ENCODE measurements around the gene GET4.

DNA sequence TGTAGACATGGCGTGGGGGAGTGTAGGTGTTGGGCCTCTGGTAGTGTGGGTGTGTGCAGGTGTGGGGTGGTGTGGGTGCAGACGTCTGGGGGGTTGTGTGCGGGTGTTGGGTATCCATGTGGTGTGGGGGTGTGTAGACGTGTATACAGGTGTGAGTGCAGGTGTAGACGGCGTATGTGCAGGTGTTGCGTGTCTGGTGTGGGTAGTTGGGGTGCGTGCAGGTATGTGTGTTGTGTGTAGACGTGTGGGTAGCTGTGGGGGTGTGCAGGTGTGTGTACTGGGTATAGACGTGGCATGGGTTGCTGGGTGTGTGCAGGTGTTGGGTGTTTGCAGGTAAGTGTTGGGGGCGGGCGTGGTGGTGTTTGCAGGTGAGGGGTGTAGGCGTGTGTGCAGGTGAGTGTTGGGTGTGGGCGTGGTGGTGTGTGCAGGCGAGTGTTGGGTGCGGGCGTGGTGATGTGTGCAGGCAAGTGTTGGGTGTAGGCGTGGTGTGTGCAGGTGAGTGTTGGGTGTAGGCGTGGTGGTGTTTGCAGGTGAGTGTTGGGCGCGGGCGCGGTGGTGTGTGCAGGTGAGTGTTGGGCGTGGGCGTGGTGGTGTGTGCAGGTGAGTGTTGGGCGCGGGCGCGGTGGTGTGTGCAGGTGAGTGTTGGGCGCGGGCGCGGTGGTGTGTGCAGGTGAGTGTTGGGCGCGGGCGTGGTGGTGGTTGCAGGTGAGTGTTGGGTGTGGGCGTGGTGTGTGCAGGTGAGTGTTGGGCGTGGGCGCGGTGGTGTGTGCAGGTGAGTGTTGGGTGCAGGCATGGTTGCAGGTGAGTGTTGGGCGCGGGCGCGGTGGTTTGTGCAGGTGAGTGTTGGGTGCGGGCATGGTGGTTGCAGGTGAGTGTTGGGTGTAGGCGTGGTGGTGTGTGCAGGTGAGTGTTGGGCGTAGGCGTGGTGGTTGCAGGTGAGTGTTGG is 16.6 kb downstream of the GET4 start:
- no peak for TF ChIP-seq EZH2 (optimal IDR thresholded peaks at IDR 0.05; ENCODE audit: low read depth, low read length)
- TF ChIP-seq, protein P1, sequence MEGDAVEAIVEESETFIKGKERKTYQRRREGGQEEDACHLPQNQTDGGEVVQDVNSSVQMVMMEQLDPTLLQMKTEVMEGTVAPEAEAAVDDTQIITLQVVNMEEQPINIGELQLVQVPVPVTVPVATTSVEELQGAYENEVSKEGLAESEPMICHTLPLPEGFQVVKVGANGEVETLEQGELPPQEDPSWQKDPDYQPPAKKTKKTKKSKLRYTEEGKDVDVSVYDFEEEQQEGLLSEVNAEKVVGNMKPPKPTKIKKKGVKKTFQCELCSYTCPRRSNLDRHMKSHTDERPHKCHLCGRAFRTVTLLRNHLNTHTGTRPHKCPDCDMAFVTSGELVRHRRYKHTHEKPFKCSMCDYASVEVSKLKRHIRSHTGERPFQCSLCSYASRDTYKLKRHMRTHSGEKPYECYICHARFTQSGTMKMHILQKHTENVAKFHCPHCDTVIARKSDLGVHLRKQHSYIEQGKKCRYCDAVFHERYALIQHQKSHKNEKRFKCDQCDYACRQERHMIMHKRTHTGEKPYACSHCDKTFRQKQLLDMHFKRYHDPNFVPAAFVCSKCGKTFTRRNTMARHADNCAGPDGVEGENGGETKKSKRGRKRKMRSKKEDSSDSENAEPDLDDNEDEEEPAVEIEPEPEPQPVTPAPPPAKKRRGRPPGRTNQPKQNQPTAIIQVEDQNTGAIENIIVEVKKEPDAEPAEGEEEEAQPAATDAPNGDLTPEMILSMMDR (IDR thresholded peaks at IDR 0.05; ENCODE audit: low read length), result no peak
